ENCODE measurements around the gene SDC4.

Gene SDC4

GRCh38 chr20:45341939-45342854 is 6.0 kb downstream of the SDC4 start (continued):
- TF ChIP-seq IKZF3 (tag by site-specific recombination; IDR thresholded peaks at IDR 0.05) (peak; percentile 29; the same call in 1 of the 2 replicates), ZFP69B (tag by site-specific recombination; IDR thresholded peaks at IDR 0.05) (no peak), ZNF223 (tag by site-specific recombination; IDR thresholded peaks at IDR 0.05) (no peak), SETDB1 (IDR thresholded peaks at IDR 0.05; ENCODE audit: insufficient read length, low read length) (no peak), ZNF596 (tag by site-specific recombination; IDR thresholded peaks at IDR 0.05) (no peak), ZNF645 (tag by site-specific recombination; IDR thresholded peaks at IDR 0.05) (no peak), ZNF37A (tag by site-specific recombination; IDR thresholded peaks at IDR 0.05) (no peak), ZBTB8A (tag by site-specific recombination; IDR thresholded peaks at IDR 0.05) (peak; percentile 23), ZNF76 (tag by site-specific recombination; IDR thresholded peaks at IDR 0.05; ENCODE audit: borderline replicate concordance, low read depth) (peak; percentile 71; the same call in 1 of the 2 replicates), GFI1B (tag by site-specific recombination; IDR thresholded peaks at IDR 0.05) (0 out of 2 replicates have a peak, but pooled peaks have one; percentile 15), ZNF362 (tag by site-specific recombination; IDR thresholded peaks at IDR 0.05) (no peak), BCL6B (tag by site-specific recombination; IDR thresholded peaks at IDR 0.05) (no peak), SP7 (tag by site-specific recombination; IDR thresholded peaks at IDR 0.05) (peak; percentile 61), ZSCAN23 (tag by site-specific recombination; IDR thresholded peaks at IDR 0.05) (no peak), ZNF792 (tag by site-specific recombination; IDR thresholded peaks at IDR 0.05) (no peak), TCF7L2 (IDR thresholded peaks at IDR 0.05; ENCODE audit: borderline replicate concordance, low read depth, low read length) (no peak), ZNF449 (tag by site-specific recombination; IDR thresholded peaks at IDR 0.05) (peak; percentile 75; the same call in 1 of the 2 replicates), ZNF302 (tag by site-specific recombination; IDR thresholded peaks at IDR 0.05; ENCODE audit: low read depth) (no peak), ZSCAN4 (tag by site-specific recombination; IDR thresholded peaks at IDR 0.05) (no peak), ZNF513 (tag by site-specific recombination; IDR thresholded peaks at IDR 0.05) (no peak)
- TF ChIP-seq, protein P1, sequence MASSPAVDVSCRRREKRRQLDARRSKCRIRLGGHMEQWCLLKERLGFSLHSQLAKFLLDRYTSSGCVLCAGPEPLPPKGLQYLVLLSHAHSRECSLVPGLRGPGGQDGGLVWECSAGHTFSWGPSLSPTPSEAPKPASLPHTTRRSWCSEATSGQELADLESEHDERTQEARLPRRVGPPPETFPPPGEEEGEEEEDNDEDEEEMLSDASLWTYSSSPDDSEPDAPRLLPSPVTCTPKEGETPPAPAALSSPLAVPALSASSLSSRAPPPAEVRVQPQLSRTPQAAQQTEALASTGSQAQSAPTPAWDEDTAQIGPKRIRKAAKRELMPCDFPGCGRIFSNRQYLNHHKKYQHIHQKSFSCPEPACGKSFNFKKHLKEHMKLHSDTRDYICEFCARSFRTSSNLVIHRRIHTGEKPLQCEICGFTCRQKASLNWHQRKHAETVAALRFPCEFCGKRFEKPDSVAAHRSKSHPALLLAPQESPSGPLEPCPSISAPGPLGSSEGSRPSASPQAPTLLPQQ (tag by site-specific recombination; IDR thresholded peaks at IDR 0.05), result peak; percentile 38; the same call in 1 of the 2 replicates
- TF ChIP-seq, protein P2, sequence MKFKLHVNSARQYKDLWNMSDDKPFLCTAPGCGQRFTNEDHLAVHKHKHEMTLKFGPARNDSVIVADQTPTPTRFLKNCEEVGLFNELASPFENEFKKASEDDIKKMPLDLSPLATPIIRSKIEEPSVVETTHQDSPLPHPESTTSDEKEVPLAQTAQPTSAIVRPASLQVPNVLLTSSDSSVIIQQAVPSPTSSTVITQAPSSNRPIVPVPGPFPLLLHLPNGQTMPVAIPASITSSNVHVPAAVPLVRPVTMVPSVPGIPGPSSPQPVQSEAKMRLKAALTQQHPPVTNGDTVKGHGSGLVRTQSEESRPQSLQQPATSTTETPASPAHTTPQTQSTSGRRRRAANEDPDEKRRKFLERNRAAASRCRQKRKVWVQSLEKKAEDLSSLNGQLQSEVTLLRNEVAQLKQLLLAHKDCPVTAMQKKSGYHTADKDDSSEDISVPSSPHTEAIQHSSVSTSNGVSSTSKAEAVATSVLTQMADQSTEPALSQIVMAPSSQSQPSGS (tag by site-specific recombination; IDR thresholded peaks at IDR 0.05; ENCODE audit: low read depth), result no peak
- TF ChIP-seq, protein P3, sequence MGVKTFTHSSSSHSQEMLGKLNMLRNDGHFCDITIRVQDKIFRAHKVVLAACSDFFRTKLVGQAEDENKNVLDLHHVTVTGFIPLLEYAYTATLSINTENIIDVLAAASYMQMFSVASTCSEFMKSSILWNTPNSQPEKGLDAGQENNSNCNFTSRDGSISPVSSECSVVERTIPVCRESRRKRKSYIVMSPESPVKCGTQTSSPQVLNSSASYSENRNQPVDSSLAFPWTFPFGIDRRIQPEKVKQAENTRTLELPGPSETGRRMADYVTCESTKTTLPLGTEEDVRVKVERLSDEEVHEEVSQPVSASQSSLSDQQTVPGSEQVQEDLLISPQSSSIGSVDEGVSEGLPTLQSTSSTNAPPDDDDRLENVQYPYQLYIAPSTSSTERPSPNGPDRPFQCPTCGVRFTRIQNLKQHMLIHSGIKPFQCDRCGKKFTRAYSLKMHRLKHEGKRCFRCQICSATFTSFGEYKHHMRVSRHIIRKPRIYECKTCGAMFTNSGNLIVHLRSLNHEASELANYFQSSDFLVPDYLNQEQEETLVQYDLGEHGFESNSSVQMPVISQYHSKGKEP (tag by site-specific recombination; IDR thresholded peaks at IDR 0.05), result no peak
- TF ChIP-seq, protein P4, sequence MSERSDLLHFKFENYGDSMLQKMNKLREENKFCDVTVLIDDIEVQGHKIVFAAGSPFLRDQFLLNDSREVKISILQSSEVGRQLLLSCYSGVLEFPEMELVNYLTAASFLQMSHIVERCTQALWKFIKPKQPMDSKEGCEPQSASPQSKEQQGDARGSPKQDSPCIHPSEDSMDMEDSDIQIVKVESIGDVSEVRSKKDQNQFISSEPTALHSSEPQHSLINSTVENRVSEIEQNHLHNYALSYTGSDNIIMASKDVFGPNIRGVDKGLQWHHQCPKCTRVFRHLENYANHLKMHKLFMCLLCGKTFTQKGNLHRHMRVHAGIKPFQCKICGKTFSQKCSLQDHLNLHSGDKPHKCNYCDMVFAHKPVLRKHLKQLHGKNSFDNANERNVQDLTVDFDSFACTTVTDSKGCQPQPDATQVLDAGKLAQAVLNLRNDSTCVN (tag by site-specific recombination; optimal IDR thresholded peaks at IDR 0.05), result peak; percentile 15

All from HEK293 (cell line).